ENCODE results near the gene GLUL.

The GLUL gene

GRCh38 chr1:182368903-182369302 lies 22.7 kb downstream of the GLUL start:
- H2AFZ ChIP-seq (ENCODE audit: low read depth), result no peak overlapping the region
- H4K20me1 ChIP-seq (ENCODE audit: insufficient read depth), result no peaks in the 10 kb centered on the region
- no peaks in the 10 kb centered on the region for H3K4me1 ChIP-seq (ENCODE audit: low read depth, poor library complexity, severe bottlenecking)
- H3K27ac ChIP-seq, result no peak overlapping the region
- no peaks in the 10 kb centered on the region for H3K36me3 ChIP-seq (ENCODE audit: insufficient read depth)
- no peak overlapping the region for H3K9ac ChIP-seq
- no peak for TF ChIP-seq CTCF (conservative IDR thresholded peaks at IDR 0.05; ENCODE audit: low read depth, low read length)
- H3K79me2 ChIP-seq (ENCODE audit: insufficient read depth, low read depth), result no peaks in the 10 kb centered on the region
- H3K4me3 ChIP-seq (IDR thresholded peaks at IDR 0.05; ENCODE audit: insufficient read depth, low read depth, low read length), result no peak overlapping the region
- H3K27me3 ChIP-seq (ENCODE audit: insufficient read depth, low read depth), result no peaks in the 10 kb centered on the region
- H3K4me2 ChIP-seq, result no peak overlapping the region

- TF ChIP-seq CTCF (conservative IDR thresholded peaks at IDR 0.05; ENCODE audit: low read depth, low read length), result no peak
- H3K4me3 ChIP-seq (IDR thresholded peaks at IDR 0.05; ENCODE audit: insufficient read depth, low read depth, low read length), result no peak overlapping the region
- no peak overlapping the region for H2AFZ ChIP-seq (ENCODE audit: low read depth)
- no peaks in the 10 kb centered on the region for H3K27me3 ChIP-seq (ENCODE audit: insufficient read depth, low read depth)
- no peak overlapping the region for H3K4me2 ChIP-seq
- no peaks in the 10 kb centered on the region for H3K4me1 ChIP-seq (ENCODE audit: low read depth, poor library complexity, severe bottlenecking)
- no peaks in the 10 kb centered on the region for H4K20me1 ChIP-seq (ENCODE audit: insufficient read depth)
- no peak overlapping the region for H3K9ac ChIP-seq
- H3K27ac ChIP-seq, result no peak overlapping the region
- H3K36me3 ChIP-seq (ENCODE audit: insufficient read depth), result no peaks in the 10 kb centered on the region
- no peaks in the 10 kb centered on the region for H3K79me2 ChIP-seq (ENCODE audit: insufficient read depth, low read depth)
Measured at GRCh38 chr1:182368358-182368757, 23.2 kb downstream of the GLUL start.

GRCh38 chr1:182367926-182368325 lies 23.7 kb downstream of the GLUL start:
- H3K79me2 ChIP-seq (ENCODE audit: insufficient read depth, low read depth), result no peaks in the 10 kb centered on the region
- no peak overlapping the region for H2AFZ ChIP-seq (ENCODE audit: low read depth)
- no peaks in the 10 kb centered on the region for H3K36me3 ChIP-seq (ENCODE audit: insufficient read depth)
- H3K27ac ChIP-seq, result no peak overlapping the region
- no peaks in the 10 kb centered on the region for H4K20me1 ChIP-seq (ENCODE audit: insufficient read depth)
- no peak for TF ChIP-seq CTCF (conservative IDR thresholded peaks at IDR 0.05; ENCODE audit: low read depth, low read length)
- H3K9ac ChIP-seq, result no peak overlapping the region
- H3K27me3 ChIP-seq (ENCODE audit: insufficient read depth, low read depth), result no peaks in the 10 kb centered on the region
- no peaks in the 10 kb centered on the region for H3K4me1 ChIP-seq (ENCODE audit: low read depth, poor library complexity, severe bottlenecking)
- H3K4me3 ChIP-seq (IDR thresholded peaks at IDR 0.05; ENCODE audit: insufficient read depth, low read depth, low read length), result no peak overlapping the region
- no peak overlapping the region for H3K4me2 ChIP-seq

DNA sequence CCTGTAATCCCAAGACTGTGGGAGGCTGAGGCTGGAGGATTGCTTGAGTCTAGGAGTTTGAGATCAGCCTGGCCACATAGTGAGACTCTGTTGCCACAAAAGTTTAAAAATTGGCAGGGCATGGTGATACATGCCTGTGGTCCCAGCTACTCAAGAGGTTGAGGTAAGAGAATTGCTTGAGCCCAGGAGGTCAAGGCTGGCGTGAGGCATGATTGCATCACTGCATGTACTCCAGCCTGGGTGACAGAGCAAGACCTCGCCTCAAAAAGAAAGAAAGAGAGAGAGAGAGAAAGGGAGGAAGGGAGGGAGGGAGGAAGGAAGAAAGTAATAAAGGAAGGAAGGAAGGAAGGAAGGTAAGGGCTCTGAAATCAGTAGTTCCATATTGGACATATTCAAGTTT lies 25.0 kb downstream of the GLUL start:
- Histone ChIP-seq H3K79me2 (ENCODE audit: insufficient read depth, low read depth) (no peaks in the 10 kb centered on the region), H3K27me3 (ENCODE audit: insufficient read depth, low read depth) (no peaks in the 10 kb centered on the region), H3K4me1 (ENCODE audit: low read depth, poor library complexity, severe bottlenecking) (no peaks in the 10 kb centered on the region), H3K4me2 (no peak overlapping the region), H2AFZ (ENCODE audit: low read depth) (no peak overlapping the region), H3K9ac (no peak overlapping the region), H3K27ac (no peak overlapping the region), H3K4me3 (IDR thresholded peaks at IDR 0.05; ENCODE audit: insufficient read depth, low read depth, low read length) (no peak overlapping the region), H3K36me3 (ENCODE audit: insufficient read depth) (no peaks in the 10 kb centered on the region), H4K20me1 (ENCODE audit: insufficient read depth) (no peaks in the 10 kb centered on the region)
- no peak for TF ChIP-seq CTCF (conservative IDR thresholded peaks at IDR 0.05; ENCODE audit: low read depth, low read length)

DNA sequence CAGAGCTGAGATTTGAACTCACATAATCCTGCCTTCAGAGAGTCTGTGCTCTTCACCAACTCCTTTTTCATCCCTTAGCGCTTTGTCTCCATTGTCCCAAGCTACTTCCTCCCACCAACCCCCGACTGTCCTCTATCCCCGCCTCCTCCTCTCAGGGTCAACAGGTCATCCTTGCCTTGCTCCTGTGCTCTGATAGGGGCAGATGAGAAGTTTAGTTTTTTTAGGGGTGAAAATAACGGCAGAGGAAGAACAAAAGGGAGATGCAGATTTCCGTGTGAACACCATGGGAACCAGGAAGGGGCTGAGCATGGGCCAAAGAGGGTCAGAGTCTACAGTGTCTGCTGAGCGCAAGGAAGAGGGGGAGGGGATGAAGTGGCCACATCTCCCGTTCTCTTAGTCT lies 31.9 kb downstream of the GLUL start:
- Histone ChIP-seq H3K4me1 (ENCODE audit: low read depth, poor library complexity, severe bottlenecking) (no peaks in the 10 kb centered on the region), H3K9ac (no peak overlapping the region), H3K4me3 (IDR thresholded peaks at IDR 0.05; ENCODE audit: insufficient read depth, low read depth, low read length) (no peak overlapping the region), H4K20me1 (ENCODE audit: insufficient read depth) (no peaks in the 10 kb centered on the region), H3K36me3 (ENCODE audit: insufficient read depth) (no peaks in the 10 kb centered on the region), H3K4me2 (no peak overlapping the region), H3K27me3 (ENCODE audit: insufficient read depth, low read depth) (no peaks in the 10 kb centered on the region), H3K79me2 (ENCODE audit: insufficient read depth, low read depth) (no peaks in the 10 kb centered on the region), H2AFZ (ENCODE audit: low read depth) (no peak overlapping the region), H3K27ac (no peak overlapping the region)
- TF ChIP-seq CTCF (conservative IDR thresholded peaks at IDR 0.05; ENCODE audit: low read depth, low read length), result no peak
